SU-DHL-6 (cell line): ENCODE measurements around the gene SETD5.
A peak's percentile ranks its signal among the peaks of the same experiment; 100 is the strongest.

Experiments
- H2AFZ ChIP-seq: fragments of 200-600 bp; sonication (generic); 2 replicates; pipeline ENCODE4 v1.6.1; 2014; ENCODE audit warnings: low read depth, mild to moderate bottlenecking, moderate library complexity, mixed read lengths, antibody characterized with exemption, low read length; ENCODE audit not compliant: severe bottlenecking
- H3F3A ChIP-seq: fragments of 200-600 bp; shearing (Covaris generic); 2 replicates; pipeline ENCODE4 v1.6.0; 2016; ENCODE audit warnings: antibody characterized with exemption, mild to moderate bottlenecking; ENCODE audit not compliant: insufficient read depth
- H3K27ac ChIP-seq: fragments of 200-600 bp; sonication (generic); 2 replicates; pipeline ENCODE4 v1.5.1; 2016; ENCODE audit warnings: low read depth, mild to moderate bottlenecking, low read length, moderate library complexity, mixed read lengths
- H3K27me3 ChIP-seq: fragments of 200-600 bp; sonication (generic), shearing (Covaris generic); 2 replicates; pipeline ENCODE4 v1.6.0; 2014; ENCODE audit warnings: mild to moderate bottlenecking, low read length
- H3K36me3 ChIP-seq: fragments of 200-600 bp; sonication (generic); 2 replicates; pipeline ENCODE4 v1.6.1; 2014; ENCODE audit warnings: mild to moderate bottlenecking, low read length, mixed read lengths
- H3K4me2 ChIP-seq: fragments of 300-600, 200-600 bp; shearing (Covaris generic), sonication (generic); 2 replicates; pipeline ENCODE4 v1.6.0; 2014; ENCODE audit warnings: low read length, low read depth, mild to moderate bottlenecking; ENCODE audit not compliant: poor library complexity, severe bottlenecking
- H3K4me3 ChIP-seq: fragments of 200-600 bp; sonication (generic); 2 replicates; pipeline ENCODE4 v1.5.1; 2014; ENCODE audit warnings: antibody characterized with exemption, low read length, mild to moderate bottlenecking, mixed read lengths; ENCODE audit not compliant: insufficient read depth, poor library complexity, severe bottlenecking
- H3K79me2 ChIP-seq: fragments of 200-600 bp; sonication (generic); 2 replicates; pipeline ENCODE4 v1.6.1; 2014; ENCODE audit warnings: mild to moderate bottlenecking, low read length, moderate library complexity; ENCODE audit not compliant: insufficient read depth
- H3K9ac ChIP-seq: fragments of 200-600 bp; sonication (generic); 2 replicates; pipeline ENCODE4 v1.7.0; 2014; ENCODE audit warnings: mild to moderate bottlenecking, low read length
- H3K9me2 ChIP-seq: fragments of 200-600 bp; sonication (generic); replicated peaks from 2 replicates; pipeline ENCODE4 v1.6.1; 2014; ENCODE audit warnings: low read length; ENCODE audit not compliant: insufficient read depth
- H3K9me3 ChIP-seq: fragments of 200-600 bp; sonication (generic); 2 replicates; pipeline ENCODE4 v1.6.1; 2014; ENCODE audit warnings: low read length, mixed read lengths; ENCODE audit not compliant: insufficient read depth
- H4K20me1 ChIP-seq: fragments of 200-600 bp; sonication (generic); 2 replicates; pipeline ENCODE4 v1.6.1; 2014; ENCODE audit warnings: low read depth, mild to moderate bottlenecking, antibody characterized with exemption, low read length, moderate library complexity, mixed read lengths
- EZH2phosphoT487 ChIP-seq: fragments of 200-600 bp; sonication (generic), shearing (Covaris generic); conservative IDR thresholded peaks from 2 replicates; pipeline ENCODE4 v1.6.1; 2018; ENCODE audit warnings: mild to moderate bottlenecking, antibody characterized with exemption, low read length, moderate library complexity, mixed read lengths
- TF ChIP-seq, protein P1 (sequence below): fragments of 200-600 bp; sonication (generic); IDR thresholded peaks from one replicate; pipeline ENCODE4 v1.5.1; 2017; ENCODE audit warnings: antibody characterized with exemption, mild to moderate bottlenecking, low read length, moderate library complexity; ENCODE audit not compliant: insufficient read depth, poor library complexity, severe bottlenecking

The SETD5 gene

DNA sequence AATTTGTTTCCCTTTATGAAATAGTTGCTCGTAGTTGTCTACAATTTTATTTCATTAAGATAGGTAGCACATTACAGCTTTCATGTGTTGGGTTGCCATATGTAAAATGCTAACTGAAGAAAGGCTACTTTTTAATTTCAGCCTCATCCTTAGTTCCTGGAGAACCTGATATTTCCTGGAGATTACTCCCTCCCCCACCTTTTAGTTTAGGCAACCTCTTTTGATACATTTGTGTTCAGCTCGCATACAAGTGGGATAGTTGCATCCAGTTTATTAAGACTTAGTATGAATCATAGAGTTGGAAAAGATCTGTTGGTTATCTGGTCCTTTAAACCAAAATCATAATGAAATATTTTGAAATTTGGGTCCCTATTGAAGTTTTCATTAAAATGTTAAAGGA is 6.0 kb downstream of the SETD5 start:
- no peak overlapping the region for H3K9ac ChIP-seq
- no peak overlapping the region for H3K4me3 ChIP-seq
- TF ChIP-seq EZH2phosphoT487: no peak
- TF ChIP-seq, protein P1, sequence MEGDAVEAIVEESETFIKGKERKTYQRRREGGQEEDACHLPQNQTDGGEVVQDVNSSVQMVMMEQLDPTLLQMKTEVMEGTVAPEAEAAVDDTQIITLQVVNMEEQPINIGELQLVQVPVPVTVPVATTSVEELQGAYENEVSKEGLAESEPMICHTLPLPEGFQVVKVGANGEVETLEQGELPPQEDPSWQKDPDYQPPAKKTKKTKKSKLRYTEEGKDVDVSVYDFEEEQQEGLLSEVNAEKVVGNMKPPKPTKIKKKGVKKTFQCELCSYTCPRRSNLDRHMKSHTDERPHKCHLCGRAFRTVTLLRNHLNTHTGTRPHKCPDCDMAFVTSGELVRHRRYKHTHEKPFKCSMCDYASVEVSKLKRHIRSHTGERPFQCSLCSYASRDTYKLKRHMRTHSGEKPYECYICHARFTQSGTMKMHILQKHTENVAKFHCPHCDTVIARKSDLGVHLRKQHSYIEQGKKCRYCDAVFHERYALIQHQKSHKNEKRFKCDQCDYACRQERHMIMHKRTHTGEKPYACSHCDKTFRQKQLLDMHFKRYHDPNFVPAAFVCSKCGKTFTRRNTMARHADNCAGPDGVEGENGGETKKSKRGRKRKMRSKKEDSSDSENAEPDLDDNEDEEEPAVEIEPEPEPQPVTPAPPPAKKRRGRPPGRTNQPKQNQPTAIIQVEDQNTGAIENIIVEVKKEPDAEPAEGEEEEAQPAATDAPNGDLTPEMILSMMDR: no peak
- peaks cover 84% of the 10 kb centered on the region for H4K20me1 ChIP-seq
- H3K4me2 ChIP-seq: peak overlapping the region; percentile 89
- H3K9me3 ChIP-seq: no peaks in the 10 kb centered on the region
- no peak overlapping the region; the same call in 1 of the 2 replicates for H3K27ac ChIP-seq
- H3K79me2 ChIP-seq: peaks cover 100% of the 10 kb centered on the region
- no peak overlapping the region for H2AFZ ChIP-seq
- H3K36me3 ChIP-seq: no peaks in the 10 kb centered on the region
- H3K9me2 ChIP-seq: no peaks in the 10 kb centered on the region
- no peaks in the 10 kb centered on the region; the same call in 1 of the 2 replicates for H3F3A ChIP-seq
- no peaks in the 10 kb centered on the region for H3K27me3 ChIP-seq

DNA sequence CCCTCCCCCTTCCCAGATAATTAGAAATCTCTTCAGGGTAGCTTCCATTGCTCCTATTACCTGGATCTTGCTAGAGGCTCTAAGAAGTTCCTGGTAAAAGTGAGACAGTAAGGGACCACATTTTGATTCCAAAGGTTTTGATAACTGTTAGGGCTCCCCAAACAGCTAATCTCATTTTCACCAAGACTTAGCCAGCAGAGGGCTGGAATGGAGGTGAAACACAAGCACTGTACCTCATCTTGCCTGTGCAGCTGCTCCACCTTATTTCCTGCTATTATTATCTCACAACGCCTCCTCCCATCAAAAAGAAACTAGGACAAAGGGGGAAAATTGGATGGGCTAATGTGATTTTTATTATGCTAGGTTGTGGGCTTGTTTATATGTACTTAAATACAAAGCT is 7.3 kb downstream of the SETD5 start:
- no peaks in the 10 kb centered on the region for H3K9me3 ChIP-seq
- no peak overlapping the region for H3K9ac ChIP-seq
- peak overlapping the region; percentile 89 for H3K4me2 ChIP-seq
- peaks cover 4% of the 10 kb centered on the region; the same call in 1 of the 2 replicates for H3K36me3 ChIP-seq
- H3F3A ChIP-seq: peaks cover 7% of the 10 kb centered on the region
- no peak for TF ChIP-seq EZH2phosphoT487
- TF ChIP-seq, protein P1: no peak
- no peak overlapping the region for H3K4me3 ChIP-seq
- H3K27me3 ChIP-seq: no peaks in the 10 kb centered on the region
- H4K20me1 ChIP-seq: peaks cover 86% of the 10 kb centered on the region
- no peak overlapping the region for H3K27ac ChIP-seq
- no peaks in the 10 kb centered on the region for H3K9me2 ChIP-seq
- no peak overlapping the region for H2AFZ ChIP-seq
- H3K79me2 ChIP-seq: peaks cover 100% of the 10 kb centered on the region

DNA sequence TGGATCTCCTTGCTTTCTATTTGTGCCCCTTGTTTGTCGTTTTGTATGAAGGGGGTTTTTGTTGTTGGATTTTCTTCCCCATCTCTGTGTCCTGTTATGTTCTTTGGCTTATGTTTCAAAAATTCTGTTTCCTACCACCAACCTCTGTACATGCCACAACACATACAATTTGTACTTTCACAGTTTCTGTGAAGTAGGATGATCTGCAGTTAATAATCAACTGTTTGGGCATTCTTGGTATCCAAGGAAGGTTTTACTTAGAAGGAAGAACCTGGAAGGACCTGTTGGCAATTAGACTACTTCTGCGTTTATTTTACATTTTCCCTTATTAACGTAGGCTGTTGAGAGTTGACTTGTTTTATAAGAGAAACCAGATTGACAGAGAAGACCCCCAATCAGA is 8.3 kb downstream of the SETD5 start:
- Histone ChIP-seq H3F3A (peaks cover 10% of the 10 kb centered on the region), H3K79me2 (peaks cover 100% of the 10 kb centered on the region), H3K9ac (no peak overlapping the region), H3K9me3 (no peaks in the 10 kb centered on the region), H3K9me2 (no peaks in the 10 kb centered on the region), H3K4me3 (no peak overlapping the region), H3K27ac (no peak overlapping the region), H3K27me3 (no peaks in the 10 kb centered on the region), H4K20me1 (peaks cover 84% of the 10 kb centered on the region), H3K36me3 (peaks cover 4% of the 10 kb centered on the region; the same call in 1 of the 2 replicates), H3K4me2 (peak overlapping the region; percentile 89), H2AFZ (no peak overlapping the region)
- TF ChIP-seq EZH2phosphoT487: no peak
- TF ChIP-seq, protein P1: no peak
